Measurements from ENCODE around the gene GSTM5.
A peak's percentile ranks its signal among the peaks of the same experiment; 100 is the strongest.
"Not testable (repeated sequence)": the region's sequence is repeated elsewhere in the genome, so short reads cannot be mapped to it uniquely, and the experiment has no call there.

Gene GSTM5

DNA sequence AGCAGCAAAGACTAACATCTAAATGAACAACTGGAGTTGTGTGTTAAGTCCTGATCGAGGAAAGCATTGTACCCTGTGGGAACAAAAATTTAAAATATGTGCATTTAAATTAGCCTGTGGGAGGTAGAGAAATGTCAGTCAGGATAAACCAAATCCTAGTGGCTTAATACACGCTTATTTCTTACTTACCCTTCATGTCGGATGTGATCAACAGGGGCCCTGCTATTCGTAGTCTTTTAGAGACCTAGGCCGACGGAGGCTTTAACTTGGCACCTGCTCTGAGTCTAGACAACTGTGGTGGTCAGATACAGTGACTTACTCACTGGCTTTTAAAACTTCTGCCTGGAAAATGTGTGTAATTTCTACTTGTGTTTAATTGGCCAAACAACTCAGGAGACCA, 18.6 kb downstream of the GSTM5 start:
- DNase-seq (ENCODE audit: low spot score), result no peak

DNA sequence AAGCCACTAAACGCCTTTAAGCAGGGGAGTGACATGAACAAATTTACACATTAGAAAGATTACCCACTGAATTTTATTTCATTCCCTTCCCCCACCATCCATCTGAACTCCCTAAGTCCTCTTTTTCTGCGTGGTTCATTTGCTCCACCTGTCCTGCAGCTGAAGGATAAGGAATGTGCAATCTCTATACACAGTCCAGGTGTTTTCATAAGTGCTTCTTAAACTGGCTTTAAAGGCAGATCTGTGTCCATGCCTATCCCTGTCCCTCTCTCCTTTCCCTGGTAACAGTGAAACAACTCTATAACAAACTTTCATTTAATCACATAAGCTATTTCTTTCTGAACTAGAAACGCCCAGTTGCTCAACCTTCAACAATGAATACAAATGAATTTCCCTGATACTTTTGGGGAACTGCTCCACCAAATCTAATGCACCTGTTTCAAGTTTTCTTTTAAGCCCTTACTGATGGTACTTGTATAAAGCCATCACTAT, 20.4 kb downstream of the GSTM5 start:
- no peak for DNase-seq (ENCODE audit: low spot score)

- no peak for DNase-seq (ENCODE audit: low spot score)
Observed at GRCh38 chr1:109733236-109733870, 21.3 kb downstream of the GSTM5 start.

- peak; percentile 95 for DNase-seq (ENCODE audit: low spot score)
Observed at GRCh38 chr1:109739738-109740614, 27.9 kb downstream of the GSTM5 start.

GRCh38 chr1:109740615-109741373, 28.7 kb downstream of the GSTM5 start, which contains the start of gene GSTM3:
GSTM3 (minus strand) TSS chr1:109741038; CDS start chr1:109740287, 751 bp downstream.
- no peak for DNase-seq (ENCODE audit: low spot score)

- not testable (repeated sequence) for DNase-seq (ENCODE audit: low spot score)
Observed at GRCh38 chr1:109748311-109748710, 36.3 kb downstream of the GSTM5 start.

DNA sequence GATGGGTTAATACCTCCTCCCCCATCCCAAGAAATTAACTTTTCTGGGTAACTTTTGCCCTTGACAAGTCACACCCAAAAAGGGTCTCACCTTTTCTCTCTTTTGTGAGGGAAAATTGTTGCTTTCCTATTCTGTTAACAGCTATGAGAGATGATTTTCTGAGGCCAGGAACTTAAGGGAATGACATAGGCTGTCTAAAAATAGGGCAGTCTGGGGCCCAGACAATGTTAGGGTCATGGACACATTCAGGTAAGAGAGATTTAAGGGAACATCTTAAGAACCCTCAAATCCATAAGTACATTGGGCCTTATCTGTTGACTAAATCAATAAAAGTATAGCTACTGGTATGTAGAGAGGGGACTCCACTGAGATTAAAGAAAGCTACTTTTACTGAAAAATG, 37.2 kb downstream of the GSTM5 start:
- DNase-seq (ENCODE audit: low spot score), result no peak

DNA sequence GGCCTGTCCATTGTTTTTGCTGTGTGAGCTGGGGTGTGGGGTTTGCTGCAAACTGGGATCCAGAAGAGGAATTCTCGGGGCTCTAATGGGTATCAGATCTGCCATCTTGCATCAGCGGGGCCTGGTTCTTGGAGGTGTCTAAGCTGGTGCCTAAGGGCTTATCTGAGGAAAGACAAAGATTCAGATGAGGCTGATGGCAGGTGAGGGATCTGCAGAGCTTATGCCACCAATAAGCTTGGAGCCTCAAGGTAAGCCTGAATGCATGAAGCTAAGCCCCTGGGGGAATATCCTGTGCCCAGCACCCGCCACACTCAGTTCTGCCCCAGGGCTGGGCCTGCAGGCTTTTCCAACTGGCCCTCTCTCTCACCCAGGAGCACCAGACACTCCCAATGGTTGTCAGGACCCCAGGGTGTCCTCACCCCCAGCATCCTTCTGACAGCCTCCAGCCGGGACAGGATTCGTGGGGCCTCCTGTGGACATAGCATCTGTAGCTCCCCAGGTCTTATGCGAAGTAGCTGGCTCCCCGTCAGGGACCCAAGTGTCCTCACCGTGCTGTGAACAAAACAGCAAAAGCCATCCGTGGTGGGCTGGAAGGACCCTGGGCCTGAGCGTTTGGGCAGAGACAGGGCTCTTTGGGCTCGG, 38.3 kb downstream of the GSTM5 start:
- DNase-seq (ENCODE audit: low spot score), result no peak

DNA sequence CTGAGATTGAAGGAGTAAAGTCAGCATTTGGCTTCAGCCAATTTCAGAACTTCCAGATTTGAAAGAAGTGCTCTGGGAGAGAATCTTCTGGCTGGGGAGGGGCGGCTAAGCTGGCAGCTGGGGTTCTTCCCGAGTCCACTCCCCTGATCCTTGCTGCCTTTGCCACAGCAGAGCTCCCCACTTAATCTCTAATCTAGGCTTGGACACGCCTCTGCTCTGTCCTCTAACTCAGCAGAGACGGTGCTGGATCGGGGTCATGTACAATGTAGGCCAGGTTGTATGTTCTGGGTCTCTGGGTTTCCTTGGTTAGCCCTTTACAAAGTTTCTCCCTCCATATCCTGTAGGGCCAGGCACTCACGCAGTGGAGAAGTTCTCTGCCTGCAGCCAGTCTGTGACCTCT, 38.9 kb downstream of the GSTM5 start:
- no peak for DNase-seq (ENCODE audit: low spot score)

- no peak for DNase-seq (ENCODE audit: low spot score)
Observed at GRCh38 chr1:109751531-109752260, 39.6 kb downstream of the GSTM5 start.

DNA sequence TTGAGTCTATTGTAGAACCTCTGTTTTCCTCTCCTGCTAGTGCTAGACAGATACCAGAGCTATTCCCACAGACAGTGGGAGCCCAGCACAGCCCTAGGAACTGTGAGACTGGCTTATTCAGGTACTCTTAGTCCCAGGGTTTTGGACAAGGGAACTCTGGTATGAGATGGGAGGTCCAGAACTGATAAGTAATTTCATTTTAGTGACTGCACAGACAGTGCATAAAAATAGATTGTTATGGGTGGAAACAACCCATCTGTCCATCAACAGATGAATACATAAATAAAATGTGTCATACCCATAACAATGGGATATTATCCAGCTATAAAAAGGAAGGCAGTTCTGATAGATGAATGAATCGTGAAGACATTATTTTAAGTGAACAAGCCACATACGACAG, 42.7 kb downstream of the GSTM5 start:
- no peak for DNase-seq (ENCODE audit: low spot score)

DNA sequence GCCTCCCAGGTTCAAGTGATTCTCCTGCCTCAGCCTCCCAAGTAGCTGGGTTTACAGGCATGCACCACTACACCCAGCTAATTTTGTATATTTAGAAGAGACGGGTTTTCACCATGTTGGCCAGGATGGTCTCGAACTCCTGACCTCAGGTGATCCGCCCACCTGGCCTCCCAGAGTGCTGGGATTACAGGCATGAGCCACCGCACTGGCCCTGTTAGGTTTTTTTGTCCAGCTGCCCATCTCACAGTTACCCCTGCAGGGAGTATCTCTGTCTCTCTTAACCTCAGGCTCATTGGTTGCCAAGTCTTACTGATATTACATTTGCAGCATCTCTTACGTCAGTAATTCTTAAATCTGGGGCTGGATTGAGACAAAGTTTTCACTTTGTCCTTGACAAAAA, 44.3 kb downstream of the GSTM5 start:
- DNase-seq (ENCODE audit: low spot score), result not testable (repeated sequence)

DNA sequence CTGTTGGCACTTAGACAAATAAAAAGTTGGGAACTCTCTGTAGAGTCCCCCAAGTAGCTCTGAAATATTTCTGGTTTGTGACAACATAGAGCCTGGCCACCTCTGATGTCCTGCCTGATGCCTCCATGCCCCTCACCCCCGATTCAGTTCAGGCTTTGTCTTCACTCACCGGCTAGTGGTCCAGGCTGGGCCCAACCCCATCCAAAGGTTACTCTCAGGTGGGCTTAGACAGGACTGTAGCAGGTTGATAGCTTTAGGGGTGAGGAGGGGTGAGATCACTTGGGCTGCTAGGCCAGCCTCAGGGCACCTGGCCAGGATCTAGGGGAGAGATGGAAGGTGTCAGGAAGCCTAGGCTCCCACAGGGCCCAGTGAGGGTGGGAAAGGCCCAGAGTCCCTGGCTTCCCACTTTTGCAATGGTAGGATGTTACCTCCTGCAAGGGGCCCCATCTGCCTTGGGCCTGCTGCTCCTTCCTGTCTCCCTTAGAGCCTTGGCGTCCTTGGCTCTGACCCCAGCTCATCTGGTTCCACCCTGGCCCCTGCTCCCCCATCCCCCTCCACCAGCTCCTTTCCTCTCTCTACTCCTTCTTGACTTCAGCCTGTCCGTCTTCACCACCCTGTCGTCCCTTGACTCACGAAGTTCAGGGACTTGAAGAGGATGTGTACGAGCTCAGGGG, 44.9 kb downstream of the GSTM5 start:
- no peak for DNase-seq (ENCODE audit: low spot score)

DNA sequence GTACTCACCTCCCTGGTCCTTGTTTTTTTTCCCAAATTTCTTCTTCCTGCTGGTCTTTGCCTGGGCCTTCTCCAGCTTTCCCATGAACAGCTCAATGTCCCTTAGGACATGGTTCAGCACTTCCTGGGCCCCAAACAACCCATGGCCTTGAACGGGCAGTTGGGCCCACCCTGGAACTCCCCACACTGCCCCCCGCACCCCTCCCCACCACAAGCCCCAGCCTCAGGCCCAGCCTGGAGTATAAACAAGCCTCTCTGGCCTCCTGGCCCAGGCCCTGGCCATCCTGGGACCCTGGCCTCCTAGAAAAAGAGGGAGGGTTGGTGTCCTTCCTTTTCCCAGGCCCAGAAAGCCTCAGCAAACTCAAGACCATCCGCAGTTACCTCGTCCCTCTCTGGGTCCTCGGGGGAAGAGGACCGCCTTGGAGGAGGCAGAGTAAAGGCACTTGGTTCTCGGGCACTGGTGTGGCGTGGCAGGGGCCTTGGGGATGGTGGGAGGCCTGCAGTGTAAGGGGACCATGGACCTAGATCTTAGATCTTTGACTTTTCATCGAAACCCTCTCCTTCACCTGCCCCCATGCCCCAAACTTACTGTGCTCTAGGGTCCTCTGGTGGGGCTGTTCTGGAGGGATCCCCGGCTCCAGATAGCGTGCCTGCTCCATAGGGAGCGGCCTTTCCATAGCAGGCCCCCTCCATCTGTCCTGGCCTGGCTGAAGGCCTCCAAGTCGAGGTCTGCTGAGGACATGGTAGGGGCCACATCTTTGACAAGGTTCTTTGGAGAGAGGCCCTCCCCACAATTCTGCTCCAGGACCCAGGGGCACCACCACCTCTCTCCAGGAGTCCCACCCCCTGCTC, 46.1 kb downstream of the GSTM5 start:
- DNase-seq (ENCODE audit: low spot score), result no peak

DNA sequence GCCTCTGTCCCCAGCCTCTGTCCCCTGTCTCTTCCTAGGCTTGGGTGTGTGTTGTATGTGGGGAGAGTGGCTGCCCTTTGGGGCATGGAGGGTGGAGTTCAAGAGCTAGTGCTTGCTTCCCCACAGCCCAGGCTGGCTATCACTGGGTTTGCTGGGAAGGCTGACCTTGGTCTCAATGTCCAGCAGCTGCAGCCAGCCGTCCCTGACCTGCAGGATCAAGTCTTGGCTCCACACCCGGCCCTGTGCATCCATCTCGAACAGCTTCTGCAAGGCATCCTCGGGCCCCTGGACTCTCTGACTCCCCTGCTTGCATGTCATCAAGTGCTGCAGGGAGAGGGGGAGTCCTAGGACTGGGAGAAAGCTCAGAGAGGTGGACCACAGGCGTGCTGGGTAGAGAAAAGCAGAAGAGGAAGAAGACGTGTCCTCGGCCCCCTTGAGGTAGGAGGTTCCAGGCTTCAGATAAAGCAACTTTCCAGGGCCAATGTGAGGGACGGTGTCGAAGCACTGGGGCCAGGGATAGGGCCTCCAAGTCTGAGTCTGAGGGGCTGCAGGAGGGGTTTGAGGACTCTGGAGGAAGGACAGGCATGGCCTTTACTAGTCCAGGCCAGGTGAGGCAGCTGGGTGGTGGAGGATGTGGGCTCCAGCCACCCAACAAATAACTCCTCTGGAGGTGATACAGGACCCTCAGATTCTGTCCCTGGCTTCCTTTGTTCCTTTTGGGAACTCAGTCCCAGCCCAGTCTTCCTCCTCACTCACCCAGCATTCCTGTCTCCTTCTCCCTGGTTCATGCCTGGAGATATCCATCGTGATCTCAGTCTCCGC, 47.7 kb downstream of the GSTM5 start:
- DNase-seq (ENCODE audit: low spot score), result no peak

GRCh38 chr1:109760581-109761226, 48.7 kb downstream of the GSTM5 start:
- no peak for DNase-seq (ENCODE audit: low spot score)

DNA sequence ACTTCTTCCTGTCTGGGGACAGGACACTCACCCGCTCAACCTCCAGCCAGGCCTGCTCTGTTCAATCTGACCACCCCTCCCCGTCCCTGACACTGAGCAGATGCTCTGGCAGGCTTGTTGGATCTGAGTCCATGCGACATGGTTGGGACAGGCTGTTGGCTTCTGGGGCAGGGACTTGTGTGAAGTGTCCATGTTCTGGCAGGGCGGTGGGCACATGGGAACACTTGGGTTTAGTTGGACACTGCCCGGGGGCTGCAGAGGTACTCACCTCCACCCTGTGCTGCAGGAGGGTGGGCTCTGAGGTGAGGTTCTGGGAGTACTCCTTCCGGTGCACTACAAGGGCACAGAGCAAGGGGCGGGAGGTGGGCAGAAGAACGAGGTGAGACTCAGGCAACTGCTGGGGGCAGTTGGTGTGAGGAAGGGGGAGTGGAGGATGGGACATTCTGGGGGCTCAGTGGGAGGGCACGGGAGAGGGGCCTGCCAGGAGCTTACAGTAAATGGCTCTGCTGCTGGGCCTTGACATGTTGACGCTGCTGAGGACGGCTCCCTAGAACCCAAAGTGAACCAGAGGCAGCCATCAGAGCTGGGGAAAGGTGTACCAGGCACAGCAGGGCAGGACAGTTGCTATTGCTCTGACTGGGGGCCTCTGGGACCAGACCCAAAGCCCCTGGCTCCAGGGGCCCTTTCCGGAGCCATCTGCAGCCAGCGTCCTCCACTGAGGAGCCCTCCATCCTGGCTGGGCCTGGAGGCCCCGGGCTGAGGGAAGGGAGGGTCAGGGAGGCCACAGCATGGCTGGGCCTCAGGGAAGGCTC, 49.4 kb downstream of the GSTM5 start:
- DNase-seq (ENCODE audit: low spot score), result no peak
